GM15510 (cell line): Measurements from ENCODE around the gene GAL3ST1.

Experiments used
- POLR2A ChIP-seq: IDR thresholded peaks from 3 replicates; pipeline ENCODE4 v1.6.1; 2011; ENCODE audit warnings: borderline replicate concordance; ENCODE audit not compliant: insufficient read length; ENCODE audit errors: extremely low read depth

GAL3ST1 gene

GRCh38 chr22:30574095-30574981, at the start of gene GAL3ST1:
GAL3ST1 (minus strand) TSS chr22:30574665; CDS start chr22:30557392, 17,273 bp downstream.
- no peak for TF ChIP-seq POLR2A

- no peak for TF ChIP-seq POLR2A
Observed at GRCh38 chr22:30617819-30618218, 43.4 kb upstream of the GAL3ST1 start.

- TF ChIP-seq POLR2A = no peak
Observed at GRCh38 chr22:30615543-30615954, 41.1 kb upstream of the GAL3ST1 start.

GRCh38 chr22:30614879-30615278, 40.4 kb upstream of the GAL3ST1 start:
- no peak for TF ChIP-seq POLR2A

GRCh38 chr22:30614268-30614667, 39.8 kb upstream of the GAL3ST1 start:
- TF ChIP-seq POLR2A = no peak

GRCh38 chr22:30612789-30613188, 38.3 kb upstream of the GAL3ST1 start:
- TF ChIP-seq POLR2A = no peak

GRCh38 chr22:30611197-30611596, 36.7 kb upstream of the GAL3ST1 start:
- no peak for TF ChIP-seq POLR2A

GRCh38 chr22:30610299-30610698, 35.8 kb upstream of the GAL3ST1 start:
- TF ChIP-seq POLR2A = no peak

- no peak for TF ChIP-seq POLR2A
Observed at GRCh38 chr22:30609260-30610185, 35.1 kb upstream of the GAL3ST1 start.

- TF ChIP-seq POLR2A = no peak
Observed at GRCh38 chr22:30607939-30608338, 33.5 kb upstream of the GAL3ST1 start.

GRCh38 chr22:30607300-30607930, 33.0 kb upstream of the GAL3ST1 start:
- TF ChIP-seq POLR2A = no peak

- no peak for TF ChIP-seq POLR2A
Observed at GRCh38 chr22:30606455-30607299, 32.2 kb upstream of the GAL3ST1 start, which contains the start of gene TCN2. TCN2 (plus strand) TSS chr22:30607174; CDS start chr22:30607332, 158 bp downstream.

GRCh38 chr22:30605449-30606110, 31.1 kb upstream of the GAL3ST1 start:
- no peak for TF ChIP-seq POLR2A
